GM23248 (cell line): Measurements from ENCODE around the gene ALOXE3.

ENCODE experiments used
- EZH2 ChIP-seq: fragments of 200-600 bp; sonication (generic); IDR thresholded peaks from 2 replicates; pipeline ENCODE4 v1.6.1; 2018; ENCODE audit warnings: antibody characterized with exemption, mild to moderate bottlenecking; ENCODE audit not compliant: insufficient read depth, poor library complexity, severe bottlenecking
- EZH2phosphoT487 ChIP-seq: fragments of 200-600 bp; sonication (generic); IDR thresholded peaks from 2 replicates; pipeline ENCODE4 v1.6.1; 2018; ENCODE audit warnings: antibody characterized with exemption, moderate library complexity, mild to moderate bottlenecking, low read depth; ENCODE audit not compliant: insufficient read depth

GRCh38 chr17:8117367-8117979 lies 841 bp downstream of the ALOXE3 start:
- TF ChIP-seq EZH2phosphoT487 = no peak
- no peak for TF ChIP-seq EZH2
